IMR-90 (cell line): ENCODE results near the gene CNTLN. TPM values are rescaled to one million over a fixed set of nuclear protein-coding genes. Genes with fewer than 3 reads are reported as not detected.

ENCODE experiments used
- ATAC-seq: fragments of 200-7000 bp; cut with Tn5 transposase; 2 replicates; pipeline ENCODE4 v1.9.1; 2020; ENCODE audit warnings: low read depth, mild to moderate bottlenecking, moderate library complexity
- BruUV-seq: library from RNA; stranded (reverse); fragments of 400-500 nt; replicated peaks from 2 replicates; lab custom pipeline; 2021; lab: Mats Ljungman, UMichigan
- CTCF ChIA-PET: fragments of 300-600 bp; formaldehyde crosslinking; extraction: SDS; loops from one replicate; lab custom pipeline; 2021; ENCODE audit warnings: antibody characterized with exemption; lab: Yijun Ruan, JAX
- POLR2A ChIA-PET: fragments of 300-600 bp; sonication (Branson Sonifier 250); formaldehyde crosslinking; loops from one replicate; lab custom pipeline; 2022; ENCODE audit warnings: antibody characterized with exemption; ENCODE audit not compliant: unreplicated experiment; lab: Charles Lee
- DNase-seq: peaks from one replicate; pipeline ENCODE4 v3.0.0; 2013
- H2AFZ ChIP-seq: replicated peaks from 2 replicates; pipeline ENCODE3; 2013; ENCODE audit warnings: low read length, mild to moderate bottlenecking; ENCODE audit not compliant: poor library complexity
- H2AK5ac ChIP-seq: 2 replicates; pipeline ENCODE4 v1.6.1; 2013; ENCODE audit warnings: low read depth, low read length, inconsistent platforms
- H2AK9ac ChIP-seq: replicated peaks from 2 replicates; pipeline ENCODE3; 2013; ENCODE audit warnings: mild to moderate bottlenecking, low read depth, low read length, moderate library complexity; ENCODE audit not compliant: poor library complexity
- H2BK120ac ChIP-seq: 2 replicates; pipeline ENCODE4 v1.6.1; 2013; ENCODE audit warnings: low read depth, low read length, inconsistent platforms
- H2BK15ac ChIP-seq: 3 replicates; pipeline ENCODE4 v1.6.1; 2013; ENCODE audit warnings: low read depth, low read length, inconsistent platforms
- H2BK20ac ChIP-seq: 2 replicates; pipeline ENCODE4 v1.6.1; 2013; ENCODE audit warnings: low read depth, mild to moderate bottlenecking, inconsistent platforms, low read length, moderate library complexity
- H2BK5ac ChIP-seq: 2 replicates; pipeline ENCODE4 v1.6.1; 2013; ENCODE audit warnings: mild to moderate bottlenecking, low read depth, low read length, inconsistent platforms; ENCODE audit not compliant: poor library complexity, severe bottlenecking
- H3K14ac ChIP-seq: replicated peaks from 2 replicates; pipeline ENCODE4 v1.6.1; 2013; ENCODE audit warnings: low read depth, low read length, inconsistent platforms
- H3K18ac ChIP-seq: 2 replicates; pipeline ENCODE4 v1.6.1; 2013; ENCODE audit warnings: low read depth, low read length, control low read depth
- H3K23ac ChIP-seq: 2 replicates; pipeline ENCODE4 v1.6.1; 2013; ENCODE audit warnings: low read depth, low read length, inconsistent platforms
- H3K27ac ChIP-seq: 2 replicates; pipeline ENCODE4 v1.5.1; 2013; ENCODE audit warnings: mild to moderate bottlenecking, control low read depth, low read length; ENCODE audit not compliant: insufficient read depth
- H3K27me3 ChIP-seq: 2 replicates; pipeline ENCODE4 v1.6.1; 2013; ENCODE audit warnings: low read length; ENCODE audit not compliant: control insufficient read depth, insufficient read depth
- H3K36me3 ChIP-seq: 2 replicates; pipeline ENCODE4 v1.6.1; 2013; ENCODE audit warnings: low read length, mixed read lengths; ENCODE audit not compliant: control insufficient read depth, insufficient read depth
- H3K4ac ChIP-seq: 2 replicates; pipeline ENCODE4 v1.6.1; 2013; ENCODE audit warnings: low read depth, low read length, inconsistent platforms
- H3K4me1 ChIP-seq: 2 replicates; pipeline ENCODE4 v1.6.1; 2013; ENCODE audit warnings: low read length, mixed read lengths; ENCODE audit not compliant: control insufficient read depth, insufficient read depth
- H3K4me2 ChIP-seq: 2 replicates; pipeline ENCODE4 v1.6.1; 2013; ENCODE audit warnings: low read depth, mild to moderate bottlenecking, control low read depth, low read length, moderate library complexity
- H3K4me3 ChIP-seq: 2 replicates; pipeline ENCODE4 v1.5.1; 2013; ENCODE audit warnings: low read depth, mild to moderate bottlenecking, control low read depth, low read length, moderate library complexity; ENCODE audit not compliant: insufficient read depth
- H3K56ac ChIP-seq: 2 replicates; pipeline ENCODE4 v1.6.1; 2013; ENCODE audit warnings: low read length, inconsistent platforms; ENCODE audit not compliant: insufficient read depth; ENCODE audit errors: extremely low read depth
- H3K79me1 ChIP-seq, 2 experiments: 2 replicates each; pipeline ENCODE4 v1.6.1; 2013; ENCODE audit warnings: low read length in 2 of 2, inconsistent platforms in 1 of 2, low read depth in 1 of 2
- H3K9ac ChIP-seq: 2 replicates; pipeline ENCODE4 v1.6.1; 2013; ENCODE audit warnings: low read depth, low read length, control low read depth
- H3K9me1 ChIP-seq: 2 replicates; pipeline ENCODE4 v1.6.1; 2013; ENCODE audit warnings: low read length, inconsistent platforms; ENCODE audit not compliant: insufficient read depth
- H3K9me3 ChIP-seq: 2 replicates; pipeline ENCODE4 v1.6.1; 2013; ENCODE audit warnings: low read length; ENCODE audit not compliant: control insufficient read depth, insufficient read depth
- H4K20me1 ChIP-seq: 2 replicates; pipeline ENCODE4 v1.6.1; 2013; ENCODE audit warnings: low read length, inconsistent platforms; ENCODE audit not compliant: insufficient read depth
- H4K5ac ChIP-seq: 2 replicates; pipeline ENCODE4 v1.6.1; 2013; ENCODE audit warnings: mild to moderate bottlenecking, low read depth, low read length, control low read depth
- H4K8ac ChIP-seq, 2 experiments: 2 replicates each; pipeline ENCODE4 v1.6.1; 2013; ENCODE audit warnings: low read depth in 2 of 2, low read length in 2 of 2, control low read depth in 1 of 2, inconsistent platforms in 1 of 2
- H4K91ac ChIP-seq: 2 replicates; pipeline ENCODE4 v1.6.1; 2013; ENCODE audit warnings: low read depth, low read length, inconsistent platforms; ENCODE audit not compliant: insufficient read depth
- CHD1 ChIP-seq: IDR thresholded peaks from 2 replicates; pipeline ENCODE4 v1.6.1; 2012; ENCODE audit warnings: low read depth, low read length, improper control_type of control experiment
- MAFK ChIP-seq: IDR thresholded peaks from 2 replicates; pipeline ENCODE4 v1.6.1; 2012; ENCODE audit warnings: low read depth, low read length, improper control_type of control experiment
- RAD21 ChIP-seq: IDR thresholded peaks from 2 replicates; pipeline ENCODE4 v1.6.1; 2012; ENCODE audit warnings: low read length, improper control_type of control experiment
- WGBS, 2 experiments: methylation state at CpG; one replicate each; pipeline versions ENCODE4 v1.1.5 to v1.1.7; 2013; ENCODE audit warnings: missing lambda C conversion rate in 2 of 2; ENCODE audit not compliant: insufficient read length in 1 of 2; ENCODE audit errors: extremely low coverage in 2 of 2; 5-methylcytosine and 5-hydroxymethylcytosine counted together
- dilution Hi-C: fragments of 300-500 bp; cut with HindIII; formaldehyde crosslinking; loops from one replicate; pipeline ENCODE4 v1.14.3; 2018; ENCODE audit warnings: low sequenced_read_pairs; ENCODE audit not compliant: unreplicated experiment
- in situ Hi-C: fragments of 300-500 bp; cut with MboI; formaldehyde crosslinking; loops from 3 replicates; pipeline ENCODE4 v1.14.3; 2019; ENCODE audit warnings: low sequenced_read_pairs, inconsistent platforms, mixed read lengths
- intact Hi-C: fragments of 100-400 bp; cut with micrococcal nuclease; formaldehyde crosslinking; loops from 2 replicates; pipeline ENCODE4 v1.10.0; 2022
- polyA plus RNA-seq, 3 experiments: library from polyadenylated mRNA; depleted of rRNA; stranded (reverse); fragments of >200 nt; gene quantifications; 2 replicates each; pipeline ENCODE4 v1.2.3, GENCODE V29; 2012; ENCODE audit warnings: low replicate concordance in 1 of 3
- total RNA-seq: library from RNA; depleted of rRNA; stranded (reverse); fragments of >200 nt; gene quantifications from 2 replicates; pipeline ENCODE4 v1.2.3, GENCODE V29; 2012

The CNTLN gene
- total and polyA plus RNA-seq, 2 of the 4 experiments (the other 2 are of a cell fraction): 3.8 to 5.9 TPM

DNA sequence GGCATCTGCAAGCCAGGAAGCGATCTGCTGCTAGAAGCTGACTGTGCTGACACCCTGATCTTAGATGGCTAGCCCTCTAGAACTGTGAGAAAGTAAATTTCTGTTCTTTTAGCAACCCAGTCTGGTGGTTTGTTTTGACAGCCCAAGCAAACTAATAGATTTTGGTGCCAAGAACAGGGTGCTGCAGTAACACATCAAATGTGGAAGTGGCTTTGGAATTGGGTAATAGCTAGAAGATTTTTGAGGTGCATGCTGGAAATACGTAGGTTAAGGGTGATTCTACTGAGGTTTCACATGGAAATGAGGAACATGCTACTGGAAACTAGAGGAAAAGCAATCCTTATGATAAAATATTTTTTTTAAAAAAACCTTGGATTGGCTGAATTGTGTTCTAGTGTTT is 290.5 kb downstream of the CNTLN start:
- Histone ChIP-seq H3K27me3 (no peaks in the 10 kb centered on the region), H2AK9ac (no peak overlapping the region), H4K8ac (no peak overlapping the region), H3K4me2 (no peak overlapping the region), H2BK15ac (no peak overlapping the region), H3K23ac (no peak overlapping the region; the same call in 1 of the 2 replicates), H2BK20ac (no peak overlapping the region), H3K4me3 (no peak overlapping the region), H4K20me1 (no peaks in the 10 kb centered on the region), H3K18ac (no peak overlapping the region), H3K4me1 (no peaks in the 10 kb centered on the region), H3K9me3 (no peaks in the 10 kb centered on the region), H3K27ac (no peak overlapping the region), H3K9ac (no peak overlapping the region), H3K4ac (no peak overlapping the region), H2AFZ (no peak overlapping the region), H3K14ac (no peak overlapping the region), H4K5ac (no peak overlapping the region), H3K56ac (no peak overlapping the region), H2BK5ac (no peak overlapping the region), H3K9me1 (no peaks in the 10 kb centered on the region; the same call in 1 of the 2 replicates), H3K36me3 (no peaks in the 10 kb centered on the region; the same call in 1 of the 2 replicates), H2AK5ac (no peak overlapping the region), H4K91ac (no peak overlapping the region), H3K79me1 (no peaks in the 10 kb centered on the region), H2BK120ac (no peak overlapping the region)
- WGBS, 2 experiments: no CpG with 5 or more reads among the region's 2 CpGs
- in situ Hi-C loops (no loop called here), dilution Hi-C loops (no loop called here), intact Hi-C loops (no loop called here)
- ChIA-PET CTCF (no interaction called here), POLR2A (no interaction called here)
- DNase-seq (no peak), ATAC-seq (no peak)
- no TSS peak for BruUV-seq
- TF ChIP-seq CHD1: no peak
- TF ChIP-seq RAD21: no peak
- TF ChIP-seq MAFK: no peak
